Thoracic aorta (tissue), 2 donors: ENCODE data around the gene RECK. TPM values are rescaled to one million over a fixed set of nuclear protein-coding genes. Genes with fewer than 3 reads are reported as not detected.
A peak's percentile ranks its signal among the peaks of the same experiment; 100 is the strongest.

ENCODE experiments used
- ATAC-seq: fragments of 150-250 bp; one replicate; pipeline ENCODE4 v1.8.0; 2017; ENCODE audit warnings: low read depth; ENCODE audit not compliant: insufficient number of reproducible peaks, low FRiP score
- DNase-seq: peaks from one replicate; pipeline ENCODE4 v3.0.0-alpha.2; 2020; ENCODE audit warnings: low spot score
- H3K27ac ChIP-seq, 2 donors: fragments of 200-600 bp; sonication (generic); 1 replicate in 1 of 2; 2 replicates in 1 of 2; pipeline ENCODE4 v1.5.1; 2016; ENCODE audit warnings: mild to moderate bottlenecking in 2 of 2, moderate library complexity in 2 of 2
- H3K27me3 ChIP-seq: fragments of 200-600 bp; sonication (generic); replicated peaks from 2 replicates; pipeline ENCODE4 v1.6.0; 2016; ENCODE audit warnings: mild to moderate bottlenecking; ENCODE audit not compliant: insufficient read depth
- H3K36me3 ChIP-seq: fragments of 200-600 bp; sonication (generic); one replicate; pipeline ENCODE4 v1.5.1; 2016
- H3K4me1 ChIP-seq, 2 donors: fragments of 200-600 bp; sonication (generic); 1 replicate in 1 of 2; 2 replicates in 1 of 2; pipeline versions ENCODE4 v1.5.1 to v1.6.0; 2016; ENCODE audit warnings: low read depth in 2 of 2, mild to moderate bottlenecking in 1 of 2; ENCODE audit not compliant: control insufficient read depth in 1 of 2
- H3K4me3 ChIP-seq: fragments of 200-600 bp; sonication (generic); 2 replicates; pipeline ENCODE4 v1.5.1; 2016; ENCODE audit warnings: mild to moderate bottlenecking
- H3K9me3 ChIP-seq: fragments of 200-600 bp; sonication (generic); 2 replicates; pipeline ENCODE4 v1.5.1; 2016
- CTCF ChIP-seq: fragments of 200-600 bp; sonication (generic); IDR thresholded peaks from one replicate; pipeline ENCODE4 v1.5.1; 2019; ENCODE audit warnings: antibody characterized with exemption
- total RNA-seq, 2 donors: library from RNA; depleted of rRNA; stranded (reverse); fragments of >200 nt; gene quantifications; one replicate each; pipeline versions ENCODE4 v1.1.0 to v1.2.3, GENCODE V29; 2016

Gene RECK
- total RNA-seq, 2 donors from 2014 or later = 19.8 to 30.5 TPM

- TF ChIP-seq CTCF = no peak
- Histone ChIP-seq H3K9me3 (no peaks in the 10 kb centered on the region), H3K36me3 (no peaks in the 10 kb centered on the region), H3K27ac (peak overlapping the region; percentile 75 to 77), H3K4me3 (no peak overlapping the region), H3K4me1 (peaks cover 24 to 69% of the 10 kb centered on the region in 2 donors), H3K27me3 (no peaks in the 10 kb centered on the region)
- DNase-seq = no peak
- ATAC-seq = no peak
Observed at GRCh38 chr9:36163049-36163785, 126.5 kb downstream of the RECK start.

GRCh38 chr9:36163786-36164170 is 127.1 kb downstream of the RECK start:
- TF ChIP-seq CTCF = no peak
- DNase-seq = no peak
- H3K4me3 ChIP-seq = no peak overlapping the region
- no peaks in the 10 kb centered on the region for H3K36me3 ChIP-seq
- H3K27me3 ChIP-seq = no peaks in the 10 kb centered on the region
- H3K4me1 ChIP-seq = peaks cover 21 to 65% of the 10 kb centered on the region in 2 donors
- peak overlapping the region; percentile 75 to 77 for H3K27ac ChIP-seq
- ATAC-seq = no peak
- H3K9me3 ChIP-seq = no peaks in the 10 kb centered on the region

- H3K4me1 ChIP-seq = peaks cover 19 to 59% of the 10 kb centered on the region in 2 donors
- no peak for DNase-seq
- H3K4me3 ChIP-seq = no peak overlapping the region
- H3K36me3 ChIP-seq = no peaks in the 10 kb centered on the region
- H3K27ac ChIP-seq = peak overlapping the region; percentile 75 to 77
- no peaks in the 10 kb centered on the region for H3K9me3 ChIP-seq
- no peak for ATAC-seq
- H3K27me3 ChIP-seq = no peaks in the 10 kb centered on the region
- TF ChIP-seq CTCF = no peak
Observed at GRCh38 chr9:36164372-36164771, 127.7 kb downstream of the RECK start.

GRCh38 chr9:36164989-36165388 is 128.3 kb downstream of the RECK start:
- Histone ChIP-seq H3K4me1 (peaks cover 17 to 53% of the 10 kb centered on the region in 2 donors), H3K27ac (peak overlapping the region; percentile 75 to 77), H3K4me3 (no peak overlapping the region), H3K9me3 (no peaks in the 10 kb centered on the region), H3K27me3 (no peaks in the 10 kb centered on the region), H3K36me3 (no peaks in the 10 kb centered on the region)
- no peak for TF ChIP-seq CTCF
- DNase-seq (no peak), ATAC-seq (no peak)

- ATAC-seq = no peak
- no peak for DNase-seq
- Histone ChIP-seq H3K4me3 (peak overlapping the region; percentile 90), H3K27ac (peak overlapping the region; percentile 75 to 77), H3K36me3 (no peaks in the 10 kb centered on the region), H3K4me1 (peaks cover 17 to 47% of the 10 kb centered on the region in 2 donors), H3K27me3 (no peaks in the 10 kb centered on the region), H3K9me3 (no peaks in the 10 kb centered on the region)
- TF ChIP-seq CTCF = no peak
Observed at GRCh38 chr9:36165826-36166167, 129.1 kb downstream of the RECK start.
